ENCODE measurements around the gene FAM111A. TPM values are rescaled to one million over a fixed set of nuclear protein-coding genes. Genes with fewer than 3 reads are reported as not detected.
A peak's percentile ranks its signal among the peaks of the same experiment; 100 is the strongest.

FAM111A gene
- total and polyA plus RNA-seq, 9 of the 15 experiments (the other 6 are each of a cell fraction or from before 2014, with no cell fraction given) = 14.8 to 30.6 (median 20.1) TPM

DNA sequence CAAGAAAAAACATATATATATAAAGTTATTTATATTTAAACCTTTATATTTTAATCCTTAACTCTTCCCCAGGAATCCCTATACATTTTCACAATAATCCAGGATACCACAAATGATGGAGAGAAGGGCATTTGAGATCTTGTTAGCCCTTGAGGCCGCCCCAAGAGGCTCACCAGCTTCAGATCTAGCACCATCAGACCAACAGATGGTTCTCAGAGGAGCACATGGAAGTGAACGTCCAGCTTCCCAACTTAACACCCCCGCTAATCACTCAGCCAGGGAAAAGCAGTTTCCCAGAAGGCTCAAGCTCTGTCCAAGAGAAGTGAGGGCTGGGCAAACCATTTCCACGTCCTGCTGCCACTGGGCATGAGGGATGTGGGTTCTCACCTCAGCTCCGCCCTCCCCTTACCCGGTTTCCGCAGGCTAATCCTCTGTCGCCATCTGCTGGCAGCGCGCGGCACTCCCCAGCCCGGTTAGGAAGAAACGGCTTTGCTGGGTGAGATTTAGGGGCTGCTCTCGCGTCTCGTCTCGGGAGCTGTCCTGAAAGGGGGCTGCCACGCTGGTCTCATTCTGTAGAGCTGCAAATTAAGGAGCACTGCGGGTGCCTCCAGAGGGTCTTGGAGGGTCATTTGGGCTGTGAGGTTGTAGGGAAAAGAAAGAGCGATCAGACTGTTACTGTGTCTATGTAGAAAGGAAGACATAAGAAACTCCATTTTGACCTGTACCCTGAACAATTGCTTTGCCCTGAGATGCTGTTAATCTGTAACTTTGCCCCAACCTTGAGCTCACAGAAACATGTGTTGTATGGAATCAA, 6.8 kb upstream of the FAM111A start (continued):
- TF ChIP-seq, protein P1, sequence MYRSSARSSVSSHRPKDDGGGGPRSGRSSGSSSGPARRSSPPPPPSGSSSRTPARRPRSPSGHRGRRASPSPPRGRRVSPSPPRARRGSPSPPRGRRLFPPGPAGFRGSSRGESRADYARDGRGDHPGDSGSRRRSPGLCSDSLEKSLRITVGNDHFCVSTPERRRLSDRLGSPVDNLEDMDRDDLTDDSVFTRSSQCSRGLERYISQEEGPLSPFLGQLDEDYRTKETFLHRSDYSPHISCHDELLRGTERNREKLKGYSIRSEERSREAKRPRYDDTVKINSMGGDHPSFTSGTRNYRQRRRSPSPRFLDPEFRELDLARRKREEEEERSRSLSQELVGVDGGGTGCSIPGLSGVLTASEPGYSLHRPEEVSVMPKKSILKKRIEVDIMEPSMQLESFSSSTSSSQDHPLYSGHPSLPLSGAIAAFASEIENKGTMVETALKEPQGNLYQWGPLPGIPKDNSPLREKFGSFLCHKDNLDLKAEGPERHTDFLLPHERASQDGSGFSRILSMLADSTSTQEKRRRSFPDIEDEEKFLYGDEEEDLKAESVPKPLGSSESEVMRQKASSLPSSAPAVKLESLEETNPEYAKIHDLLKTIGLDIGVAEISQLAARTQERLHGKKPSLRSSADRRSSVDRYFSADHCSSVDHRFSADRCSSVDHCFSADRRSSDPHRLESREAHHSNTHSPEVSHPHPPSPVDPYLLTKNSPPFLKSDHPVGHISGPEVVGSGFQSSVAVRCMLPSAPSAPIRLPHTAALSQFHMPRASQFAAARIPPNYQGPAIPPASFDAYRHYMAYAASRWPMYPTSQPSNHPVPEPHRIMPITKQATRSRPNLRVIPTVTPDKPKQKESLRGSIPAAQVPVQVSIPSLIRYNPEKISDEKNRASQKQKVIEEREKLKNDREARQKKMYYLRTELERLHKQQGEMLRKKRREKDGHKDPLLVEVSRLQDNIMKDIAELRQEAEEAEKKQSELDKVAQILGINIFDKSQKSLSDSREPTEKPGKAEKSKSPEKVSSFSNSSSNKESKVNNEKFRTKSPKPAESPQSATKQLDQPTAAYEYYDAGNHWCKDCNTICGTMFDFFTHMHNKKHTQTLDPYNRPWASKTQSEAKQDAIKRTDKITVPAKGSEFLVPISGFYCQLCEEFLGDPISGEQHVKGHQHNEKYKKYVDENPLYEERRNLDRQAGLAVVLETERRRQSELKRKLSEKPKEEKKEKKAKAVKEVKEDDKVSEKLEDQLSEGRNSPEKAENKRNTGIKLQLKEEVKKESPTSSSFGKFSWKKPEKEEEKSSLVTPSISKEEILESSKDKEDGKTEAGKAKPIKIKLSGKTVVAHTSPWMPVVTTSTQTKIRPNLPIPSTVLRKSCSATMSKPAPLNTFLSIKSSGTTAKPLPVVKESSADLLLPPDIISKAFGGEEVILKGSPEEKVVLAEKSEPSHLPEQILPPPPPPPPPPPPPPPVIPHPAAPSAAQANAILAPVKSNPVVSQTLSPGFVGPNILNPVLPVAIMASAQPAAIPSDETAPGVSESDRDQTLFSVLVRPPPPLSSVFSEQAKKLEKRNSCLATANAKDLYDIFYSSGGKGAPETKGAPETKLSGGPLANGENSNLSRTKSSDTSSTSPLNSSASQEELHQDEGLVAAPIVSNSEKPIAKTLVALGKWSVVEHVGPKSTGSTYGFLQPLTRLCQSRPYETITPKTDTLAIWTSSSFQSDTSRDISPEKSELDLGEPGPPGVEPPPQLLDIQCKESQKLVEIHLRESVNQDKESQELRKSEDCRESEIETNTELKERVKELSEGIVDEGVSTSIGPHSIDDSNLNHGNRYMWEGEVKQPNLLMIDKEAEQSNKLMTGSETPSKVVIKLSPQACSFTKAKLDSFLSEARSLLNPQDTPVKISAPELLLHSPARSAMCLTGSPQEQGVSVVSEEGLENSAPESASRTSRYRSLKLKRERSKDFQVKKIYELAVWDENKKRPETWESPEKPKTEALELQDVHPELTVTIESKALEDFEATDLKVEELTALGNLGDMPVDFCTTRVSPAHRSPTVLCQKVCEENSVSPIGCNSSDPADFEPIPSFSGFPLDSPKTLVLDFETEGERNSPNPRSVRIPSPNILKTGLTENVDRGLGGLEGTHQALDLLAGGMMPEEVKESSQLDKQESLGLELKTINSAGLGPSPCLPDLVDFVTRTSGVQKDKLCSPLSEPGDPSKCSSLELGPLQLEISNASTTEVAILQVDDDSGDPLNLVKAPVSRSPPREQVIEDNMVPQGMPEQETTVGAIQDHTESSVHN (IDR thresholded peaks at IDR 0.05; ENCODE audit: borderline replicate concordance in 1 of 2, low read depth in 1 of 2) = no peak
- TF ChIP-seq ZBTB9 (CRISPR knock-in tag; IDR thresholded peaks at IDR 0.05) (peak; percentile 61; the same call in 1 of the 2 replicates), ZNF395 (CRISPR knock-in tag; IDR thresholded peaks at IDR 0.05) (peak; percentile 72; the same call in 1 of the 2 replicates), E2F6 (IDR thresholded peaks at IDR 0.05; ENCODE audit: borderline replicate concordance in 1 of 2, extremely low read depth in 1 of 2, insufficient read depth in 1 of 2, insufficient read length in 1 of 2, low read depth in 1 of 2, low read length in 1 of 2, poor library complexity in 1 of 2, severe bottlenecking in 1 of 2) (peak in 1 of 2 experiments; percentile 31), ZNF41 (CRISPR knock-in tag; conservative IDR thresholded peaks at IDR 0.05) (0 out of 2 replicates have a peak, but pooled peaks have one; percentile 51)
- TF ChIP-seq, protein P2, sequence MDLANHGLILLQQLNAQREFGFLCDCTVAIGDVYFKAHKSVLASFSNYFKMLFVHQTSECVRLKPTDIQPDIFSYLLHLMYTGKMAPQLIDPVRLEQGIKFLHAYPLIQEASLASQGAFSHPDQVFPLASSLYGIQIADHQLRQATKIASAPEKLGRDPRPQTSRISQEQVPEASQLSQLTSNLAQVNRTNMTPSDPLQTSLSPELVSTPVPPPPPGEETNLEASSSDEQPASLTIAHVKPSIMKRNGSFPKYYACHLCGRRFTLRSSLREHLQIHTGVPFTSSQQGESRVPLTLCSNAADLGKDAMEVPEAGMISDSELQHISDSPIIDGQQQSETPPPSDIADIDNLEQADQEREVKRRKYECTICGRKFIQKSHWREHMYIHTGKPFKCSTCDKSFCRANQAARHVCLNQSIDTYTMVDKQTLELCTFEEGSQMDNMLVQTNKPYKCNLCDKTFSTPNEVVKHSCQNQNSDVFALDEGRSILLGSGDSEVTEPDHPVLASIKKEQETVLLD (IDR thresholded peaks at IDR 0.05) = no peak
- TF ChIP-seq, protein P3, sequence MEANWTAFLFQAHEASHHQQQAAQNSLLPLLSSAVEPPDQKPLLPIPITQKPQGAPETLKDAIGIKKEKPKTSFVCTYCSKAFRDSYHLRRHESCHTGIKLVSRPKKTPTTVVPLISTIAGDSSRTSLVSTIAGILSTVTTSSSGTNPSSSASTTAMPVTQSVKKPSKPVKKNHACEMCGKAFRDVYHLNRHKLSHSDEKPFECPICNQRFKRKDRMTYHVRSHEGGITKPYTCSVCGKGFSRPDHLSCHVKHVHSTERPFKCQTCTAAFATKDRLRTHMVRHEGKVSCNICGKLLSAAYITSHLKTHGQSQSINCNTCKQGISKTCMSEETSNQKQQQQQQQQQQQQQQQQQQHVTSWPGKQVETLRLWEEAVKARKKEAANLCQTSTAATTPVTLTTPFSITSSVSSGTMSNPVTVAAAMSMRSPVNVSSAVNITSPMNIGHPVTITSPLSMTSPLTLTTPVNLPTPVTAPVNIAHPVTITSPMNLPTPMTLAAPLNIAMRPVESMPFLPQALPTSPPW (CRISPR knock-in tag; IDR thresholded peaks at IDR 0.05) = peak; percentile 64
